Activated naive CD8-positive, alpha-beta T cell treated with anti-CD3 and anti-CD28 coated beads, Interleukin-2, amount 50 U/mL, for 24 hours (primary cell): ENCODE data around the gene IL1R2.

Experiments
- ATAC-seq: fragments of 150-1000 bp; cut with Tn5 transposase; one replicate; pipeline ENCODE4 v1.10.0; 2021
- DNase-seq: peaks from one replicate; pipeline ENCODE4 v3.0.0; 2021
- H3K27ac Mint-ChIP-seq: one replicate; pipeline ENCODE4 v1.8.0; 2021; ENCODE audit warnings: mild to moderate bottlenecking, mixed read lengths
- H3K27me3 Mint-ChIP-seq: one replicate; pipeline ENCODE4 v1.8.0; 2021; ENCODE audit warnings: mixed read lengths
- H3K36me3 Mint-ChIP-seq: one replicate; pipeline ENCODE4 v1.8.0; 2021; ENCODE audit warnings: low read depth, mixed read lengths
- H3K4me1 Mint-ChIP-seq: one replicate; pipeline ENCODE4 v1.8.0; 2021; ENCODE audit warnings: mixed read lengths
- H3K4me3 Mint-ChIP-seq: one replicate; pipeline ENCODE4 v1.8.0; 2021; ENCODE audit warnings: mild to moderate bottlenecking, moderate library complexity, mixed read lengths
- H3K9me3 Mint-ChIP-seq: one replicate; pipeline ENCODE4 v1.8.0; 2021; ENCODE audit warnings: mixed read lengths

IL1R2 gene

GRCh38 chr2:102069311-102069974 is 77.7 kb downstream of the IL1R2 start:
- H3K4me1 Mint-ChIP-seq = peaks cover 5% of the 10 kb centered on the region
- DNase-seq (no peak), ATAC-seq (no peak)
- no peaks in the 10 kb centered on the region for H3K36me3 Mint-ChIP-seq
- H3K4me3 Mint-ChIP-seq = no peak overlapping the region
- peaks cover 3% of the 10 kb centered on the region for H3K27me3 Mint-ChIP-seq
- no peaks in the 10 kb centered on the region for H3K9me3 Mint-ChIP-seq
- no peak overlapping the region for H3K27ac Mint-ChIP-seq

- ATAC-seq (no peak), DNase-seq (no peak)
- no peak overlapping the region for H3K27ac Mint-ChIP-seq
- H3K27me3 Mint-ChIP-seq = peaks cover 3% of the 10 kb centered on the region
- no peak overlapping the region for H3K4me3 Mint-ChIP-seq
- no peaks in the 10 kb centered on the region for H3K36me3 Mint-ChIP-seq
- H3K9me3 Mint-ChIP-seq = no peaks in the 10 kb centered on the region
- H3K4me1 Mint-ChIP-seq = peaks cover 3% of the 10 kb centered on the region
Measured at GRCh38 chr2:102070058-102070642, 78.4 kb downstream of the IL1R2 start.

- Mint-ChIP-seq H3K27ac (no peak overlapping the region), H3K36me3 (peaks cover 2% of the 10 kb centered on the region), H3K9me3 (no peaks in the 10 kb centered on the region), H3K4me1 (peaks cover 3% of the 10 kb centered on the region), H3K4me3 (no peak overlapping the region), H3K27me3 (no peaks in the 10 kb centered on the region)
- ATAC-seq = no peak
- no peak for DNase-seq
Measured at GRCh38 chr2:102072741-102073140, 81.0 kb downstream of the IL1R2 start.

GRCh38 chr2:102073168-102073724 is 81.5 kb downstream of the IL1R2 start:
- Mint-ChIP-seq H3K27me3 (no peaks in the 10 kb centered on the region), H3K4me3 (no peak overlapping the region), H3K36me3 (peaks cover 2% of the 10 kb centered on the region), H3K4me1 (peaks cover 3% of the 10 kb centered on the region), H3K27ac (no peak overlapping the region), H3K9me3 (no peaks in the 10 kb centered on the region)
- ATAC-seq (no peak), DNase-seq (no peak)

- no peaks in the 10 kb centered on the region for H3K9me3 Mint-ChIP-seq
- ATAC-seq (no peak), DNase-seq (no peak)
- peaks cover 3% of the 10 kb centered on the region for H3K4me1 Mint-ChIP-seq
- H3K27me3 Mint-ChIP-seq = no peaks in the 10 kb centered on the region
- H3K27ac Mint-ChIP-seq = no peak overlapping the region
- peaks cover 2% of the 10 kb centered on the region for H3K36me3 Mint-ChIP-seq
- no peak overlapping the region for H3K4me3 Mint-ChIP-seq
Measured at GRCh38 chr2:102074152-102074783, 82.5 kb downstream of the IL1R2 start.

GRCh38 chr2:102075479-102075878 is 83.7 kb downstream of the IL1R2 start:
- no peaks in the 10 kb centered on the region for H3K27me3 Mint-ChIP-seq
- no peak for ATAC-seq
- H3K36me3 Mint-ChIP-seq = peaks cover 2% of the 10 kb centered on the region
- H3K9me3 Mint-ChIP-seq = no peaks in the 10 kb centered on the region
- peaks cover 12% of the 10 kb centered on the region for H3K4me1 Mint-ChIP-seq
- H3K27ac Mint-ChIP-seq = no peak overlapping the region
- H3K4me3 Mint-ChIP-seq = no peak overlapping the region
- DNase-seq = no peak

- Mint-ChIP-seq H3K27me3 (no peaks in the 10 kb centered on the region), H3K4me3 (no peak overlapping the region), H3K4me1 (peaks cover 22% of the 10 kb centered on the region), H3K9me3 (peaks cover 5% of the 10 kb centered on the region), H3K27ac (no peak overlapping the region), H3K36me3 (peaks cover 7% of the 10 kb centered on the region)
- no peak for DNase-seq
- ATAC-seq = no peak
Measured at GRCh38 chr2:102076512-102076911, 84.8 kb downstream of the IL1R2 start.
